Thyroid gland (tissue), 4 donors: ENCODE measurements around the gene SHC4. TPM values are rescaled to one million over a fixed set of nuclear protein-coding genes. Genes with fewer than 3 reads are reported as not detected.

ENCODE experiments used
- DNase-seq, 2 donors: peaks; one replicate each; pipeline ENCODE4 v3.0.0-alpha.2; 2019
- H3K27ac ChIP-seq, 3 donors: fragments of 200-600 bp; sonication (generic); 1 replicate in 2 of 3; 2 replicates in 1 of 3; pipeline ENCODE4 v1.5.1; 2016 to 2019; ENCODE audit warnings: mild to moderate bottlenecking in 1 of 3, moderate library complexity in 1 of 3
- H3K27me3 ChIP-seq: fragments of 200-600 bp; sonication (generic); one replicate; pipeline ENCODE4 v1.5.1; 2019
- H3K36me3 ChIP-seq, 2 donors: fragments of 200-600 bp; sonication (generic); one replicate each; pipeline ENCODE4 v1.5.1; 2016 to 2019
- H3K4me1 ChIP-seq, 2 donors: fragments of 200-600 bp; sonication (generic); one replicate each; pipeline ENCODE4 v1.5.1; 2017 to 2019
- H3K4me3 ChIP-seq, 3 donors: fragments of 200-600 bp; sonication (generic); replicated peaks in 1 of 3; 1 replicate in 2 of 3; 2 replicates in 1 of 3; pipeline ENCODE4 v1.5.1; 2016; ENCODE audit warnings: mild to moderate bottlenecking in 1 of 3
- H3K9me3 ChIP-seq: fragments of 200-600 bp; sonication (generic); one replicate; pipeline ENCODE4 v1.5.1; 2017
- CTCF ChIP-seq, 6 experiments: fragments of 200-600 bp in 3 of 6; fragments of 450-650 bp in 3 of 6; sonication (generic) in 3 of 6; IDR thresholded peaks; one replicate each; pipeline ENCODE4 v1.5.1; 2016 to 2019; ENCODE audit warnings: antibody characterized with exemption in 6 of 6, mild to moderate bottlenecking in 2 of 6, inconsistent platforms in 1 of 6, moderate library complexity in 1 of 6
- POLR2A ChIP-seq, 2 donors: fragments of 450-650 bp; IDR thresholded peaks; one replicate each; pipeline ENCODE4 v1.6.1; 2017; ENCODE audit warnings: antibody characterized with exemption in 2 of 2, mild to moderate bottlenecking in 2 of 2, moderate library complexity in 1 of 2
- WGBS, 2 donors: methylation state at CpG; one replicate each; pipeline ENCODE4 v1.1.5; 2017; 5-methylcytosine and 5-hydroxymethylcytosine counted together
- intact Hi-C: fragments of 100-400 bp; cut with DNase I; formaldehyde crosslinking; loops from one replicate; pipeline ENCODE4 v1.15.1; 2023
- total RNA-seq, 4 donors: library from RNA; depleted of rRNA; stranded (reverse); fragments of >200 nt; gene quantifications; one replicate each; pipeline ENCODE4 v1.2.3, GENCODE V29; 2016

Gene SHC4
- total RNA-seq, 4 donors from 2014 or later = 0.13 to 1.1 (median 0.49) TPM

- DNase-seq = no peak
- no peak for TF ChIP-seq CTCF (IDR thresholded peaks at IDR 0.05)
- no peak for TF ChIP-seq POLR2A (IDR thresholded peaks at IDR 0.05)
- Histone ChIP-seq H3K4me1 (no peaks in the 10 kb centered on the region), H3K27ac (no peak overlapping the region), H3K4me3 (no peak overlapping the region), H3K27me3 (no peaks in the 10 kb centered on the region), H3K9me3 (no peaks in the 10 kb centered on the region), H3K36me3 (no peaks in the 10 kb centered on the region)
- 69 to 71% methylated on average over 2 of the region's 2 CpGs for WGBS, 2 donors
- intact Hi-C loops = loop anchor here (10.0 kb wide), 2 partner anchors 559 to 1279 kb away; partner anchors contain the start of gene FGF7
Observed at GRCh38 chr15:48866141-48866563, 97.6 kb downstream of the SHC4 start.

- no peak for TF ChIP-seq CTCF (IDR thresholded peaks at IDR 0.05)
- TF ChIP-seq POLR2A (IDR thresholded peaks at IDR 0.05) = no peak
- intact Hi-C loops = loop anchor here (10.0 kb wide), 2 partner anchors 559 to 1279 kb away; partner anchors contain the start of gene FGF7
- no peaks in the 10 kb centered on the region for H3K27me3 ChIP-seq
Observed at GRCh38 chr15:48865370-48866079, 98.2 kb downstream of the SHC4 start.

GRCh38 chr15:48862705-48863104 is 101.0 kb downstream of the SHC4 start:
- Histone ChIP-seq H3K27ac (no peak overlapping the region), H3K9me3 (no peaks in the 10 kb centered on the region), H3K27me3 (no peaks in the 10 kb centered on the region), H3K4me3 (no peak overlapping the region), H3K36me3 (no peaks in the 10 kb centered on the region), H3K4me1 (no peaks in the 10 kb centered on the region)
- 86 to 100% methylated on average over 1 of the region's 1 CpG for WGBS, 2 donors
- DNase-seq = no peak
- TF ChIP-seq CTCF (IDR thresholded peaks at IDR 0.05) (no peak), POLR2A (IDR thresholded peaks at IDR 0.05) (no peak)
- intact Hi-C loops = loop anchor here (10.0 kb wide), 2 partner anchors 562 to 1282 kb away; partner anchors contain the start of gene FGF7

More at GRCh38 chr15:48865370-48866079, 98.2 kb downstream of the SHC4 start:
- Histone ChIP-seq H3K27ac (no peak overlapping the region), H3K4me3 (no peak overlapping the region), H3K36me3 (no peaks in the 10 kb centered on the region), H3K9me3 (no peaks in the 10 kb centered on the region), H3K4me1 (no peaks in the 10 kb centered on the region)
- WGBS, 2 donors = 86 to 92% methylated on average over 3 of the region's 3 CpGs
- DNase-seq = no peak

- Histone ChIP-seq H3K27ac (no peak overlapping the region), H3K4me3 (no peak overlapping the region), H3K9me3 (no peaks in the 10 kb centered on the region), H3K36me3 (no peaks in the 10 kb centered on the region), H3K27me3 (no peaks in the 10 kb centered on the region), H3K4me1 (no peaks in the 10 kb centered on the region)
- intact Hi-C loops = loop anchor here (10.0 kb wide), 2 partner anchors 563 to 1283 kb away; partner anchors contain the start of gene FGF7
- 7 to 8% methylated on average over 1 of the region's 1 CpG for WGBS, 2 donors
- peak in 1 of 2 donors; percentile 9 for DNase-seq
- TF ChIP-seq CTCF (IDR thresholded peaks at IDR 0.05) (peak; percentile 56 to 96 (median 83)), POLR2A (IDR thresholded peaks at IDR 0.05) (no peak)
Observed at GRCh38 chr15:48861813-48862431, 101.8 kb downstream of the SHC4 start.

GRCh38 chr15:48859426-48859825 is 104.3 kb downstream of the SHC4 start:
- H3K27ac ChIP-seq = no peak overlapping the region
- no peak for DNase-seq

More at GRCh38 chr15:48859426-48859825, 104.3 kb downstream of the SHC4 start:
- Histone ChIP-seq H3K4me1 (no peaks in the 10 kb centered on the region), H3K36me3 (no peaks in the 10 kb centered on the region), H3K27me3 (no peaks in the 10 kb centered on the region), H3K9me3 (no peaks in the 10 kb centered on the region), H3K4me3 (no peak overlapping the region)
- intact Hi-C loops = loop anchor here (5.0 kb wide), 1 partner anchor 502 kb away; no protein-coding TSS in a partner anchor
- TF ChIP-seq POLR2A (IDR thresholded peaks at IDR 0.05) = no peak
- no peak for TF ChIP-seq CTCF (IDR thresholded peaks at IDR 0.05)
- 91 to 93% methylated on average over 2 of the region's 2 CpGs for WGBS, 2 donors
